HepG2 (cell line): ENCODE measurements around the gene STEAP3. TPM values are rescaled to one million over a fixed set of nuclear protein-coding genes. Genes with fewer than 3 reads are reported as not detected.

Experiments
- ATAC-seq: fragments of 200-7000 bp; cut with Tn5 transposase; 3 replicates; pipeline ENCODE4 v1.9.1; 2020; ENCODE audit warnings: mild to moderate bottlenecking, moderate library complexity
- BruUV-seq: library from RNA; stranded (reverse); fragments of 400-500 nt; replicated peaks from 2 replicates; lab custom pipeline; 2021; lab: Mats Ljungman, UMichigan
- CTCF ChIA-PET: fragments of 300-600 bp; formaldehyde crosslinking; extraction: SDS; loops from one replicate; lab custom pipeline; 2021; ENCODE audit warnings: low total read pairs, inconsistent platforms, low intra/inter-chr PET ratio; lab: Yijun Ruan, JAX
- POLR2A ChIA-PET: fragments of 350-600 bp; sonication (Branson Sonifier 250); formaldehyde crosslinking; loops from one replicate; lab custom pipeline; 2020; ENCODE audit warnings: antibody characterized with exemption, inconsistent platforms; lab: Yijun Ruan, JAX
- DNase-seq: peaks from one replicate; pipeline ENCODE4 v3.0.0-alpha.2; 2015; ENCODE audit warnings: low spot score
- FAIRE-seq: peaks from 3 replicates; lab custom pipeline; 2011; peaks lifted over from hg19 to GRCh38; lab: Jason Lieb, UNC
- H2AFZ ChIP-seq: one replicate; pipeline ENCODE4 v1.6.1; 2011; ENCODE audit warnings: low read length, inconsistent platforms
- H3K27ac ChIP-seq: fragments of 300-600 bp; 3 replicates; pipeline ENCODE4 v1.8.0; 2011; ENCODE audit warnings: mixed run types, mild to moderate bottlenecking, mixed read lengths, low read length, inconsistent platforms; ENCODE audit not compliant: insufficient read depth; ENCODE audit errors: extremely low read length
- H3K27me3 ChIP-seq, 2 experiments: fragments of 200-600 bp in 1 of 2; 2 replicates in 1 of 2; 3 replicates in 1 of 2; pipeline versions ENCODE4 v1.6.0 to v1.8.0; 2011; ENCODE audit warnings: low read length in 2 of 2, mild to moderate bottlenecking in 2 of 2, moderate library complexity in 2 of 2, inconsistent platforms in 1 of 2; ENCODE audit not compliant: insufficient read depth in 2 of 2, control insufficient read depth in 1 of 2
- H3K36me3 ChIP-seq, 2 experiments: fragments of 200-600 bp in 1 of 2; replicated peaks in 1 of 2; 2 replicates in 1 of 2; 3 replicates in 1 of 2; pipeline versions ENCODE4 v1.5.1 to v1.8.0; 2011; ENCODE audit warnings: low read length in 2 of 2, inconsistent platforms in 1 of 2; ENCODE audit not compliant: insufficient read depth in 2 of 2, control insufficient read depth in 1 of 2
- H3K4me1 ChIP-seq: 2 replicates; pipeline ENCODE4 v1.5.1; 2012; ENCODE audit warnings: low read length, inconsistent platforms; ENCODE audit not compliant: insufficient read depth
- H3K4me2 ChIP-seq: 2 replicates; pipeline ENCODE4 v1.6.0; 2011; ENCODE audit warnings: low read depth, low read length, inconsistent platforms
- H3K4me3 ChIP-seq, 3 experiments: fragments of 200-600 bp in 1 of 3; sonication (generic), shearing (Covaris generic) in 1 of 3; replicated peaks in 1 of 3; 2 replicates each; pipeline ENCODE4 v1.5.1; 2011 to 2016; ENCODE audit warnings: low read length in 3 of 3, inconsistent platforms in 2 of 3, low read depth in 2 of 3, mild to moderate bottlenecking in 2 of 3, control low read depth in 1 of 3, mixed read lengths in 1 of 3; ENCODE audit not compliant: insufficient read depth in 1 of 3
- H3K79me2 ChIP-seq: one replicate; pipeline ENCODE4 v1.6.1; 2011; ENCODE audit warnings: low read length, inconsistent platforms; ENCODE audit not compliant: insufficient read depth
- H3K9ac ChIP-seq: 2 replicates; pipeline ENCODE4 v1.6.0; 2011; ENCODE audit warnings: mild to moderate bottlenecking, low read depth, low read length, inconsistent platforms; ENCODE audit not compliant: insufficient read depth
- H3K9me3 ChIP-seq: 2 replicates; pipeline ENCODE4 v1.5.1; 2012; ENCODE audit warnings: mild to moderate bottlenecking, low read length
- H4K20me1 ChIP-seq: 2 replicates; pipeline ENCODE4 v1.6.0; 2011; ENCODE audit warnings: inconsistent platforms, mild to moderate bottlenecking, low read length, moderate library complexity; ENCODE audit not compliant: insufficient read depth
- CREM ChIP-seq, 2 experiments: sonication (generic) in 1 of 2; formaldehyde crosslinking in 1 of 2; IDR thresholded peaks; 2 replicates each; pipeline versions ENCODE4 v1.4.0 to v1.6.1; 2016 to 2020; ENCODE audit warnings: antibody characterized with exemption in 1 of 2, mild to moderate bottlenecking in 1 of 2, missing genetic modification reagents in 1 of 2
- GLI4 ChIP-seq: sonication (generic); formaldehyde crosslinking; IDR thresholded peaks from 2 replicates; pipeline ENCODE4 v1.5.1; 2020; ENCODE audit warnings: missing genetic modification reagents, mild to moderate bottlenecking, moderate library complexity, borderline replicate concordance
- SCMH1 ChIP-seq: sonication (generic); formaldehyde crosslinking; IDR thresholded peaks from 2 replicates; pipeline ENCODE4 v1.9.0; 2021; ENCODE audit warnings: missing genetic modification reagents, mild to moderate bottlenecking, borderline replicate concordance
- ZNF235 ChIP-seq: sonication (generic); formaldehyde crosslinking; IDR thresholded peaks from 2 replicates; pipeline ENCODE4 v1.8.1; 2023; ENCODE audit warnings: mild to moderate bottlenecking, missing genetic modification reagents, borderline replicate concordance
- WGBS: methylation state at CpG from one replicate; pipeline ENCODE4 v1.1.6; 2017; ENCODE audit warnings: low lambda C conversion rate; 5-methylcytosine and 5-hydroxymethylcytosine counted together
- in situ Hi-C: cut with HindIII; loops from 2 replicates; pipeline ENCODE4 v1.10.0; 2017; ENCODE audit warnings: low pct_unique_long_range_greater_than_20kb; ENCODE audit not compliant: extremely low pct_ligation_motif_present
- intact Hi-C: fragments of 100-400 bp; cut with micrococcal nuclease; formaldehyde crosslinking; loops from one replicate; pipeline ENCODE4 v1.10.0; 2022; ENCODE audit not compliant: unreplicated experiment
- polyA plus RNA-seq, 8 experiments: library from polyadenylated mRNA; depleted of rRNA in 3 of 8; stranded (reverse) in 7 of 8; unstranded in 1 of 8; fragments of >200 nt; fragmentation: Illumina TruSeq in 4 of 8; extraction: Trizol in 4 of 8; gene quantifications; 2 replicates each; pipeline versions ENCODE4 v1.2.1 to v1.2.3, GENCODE V29; 2011 to 2016; ENCODE audit warnings: low read depth in 4 of 8, missing spikeins in 1 of 8, mixed read lengths in 1 of 8; ENCODE audit not compliant: insufficient read depth in 1 of 8
- total RNA-seq, 5 experiments: library from RNA; depleted of rRNA; stranded (reverse); fragments of >200 nt; fragmentation: Illumina TruSeq; extraction: Trizol; gene quantifications; 2 replicates each; pipeline ENCODE4 v1.2.3, GENCODE V29; 2016; ENCODE audit warnings: low read depth in 1 of 5
- TF ChIP-seq, protein P1 (sequence below): sonication (generic); formaldehyde crosslinking; IDR thresholded peaks from 2 replicates; pipeline ENCODE4 v1.8.0; 2022; ENCODE audit warnings: mild to moderate bottlenecking, missing genetic modification reagents
- TF ChIP-seq, protein P2 (sequence below): fragments of 450-650 bp; IDR thresholded peaks from 2 replicates; pipeline ENCODE4 v1.6.1; 2016
- TF ChIP-seq, protein P3 (sequence below), 2 experiments: sonication (generic) in 1 of 2; formaldehyde crosslinking in 1 of 2; IDR thresholded peaks; 2 replicates each; pipeline versions ENCODE4 v1.4.0 to v1.6.1; 2018 to 2020; ENCODE audit warnings: missing genetic modification reagents in 2 of 2, borderline replicate concordance in 1 of 2, low read depth in 1 of 2, mild to moderate bottlenecking in 1 of 2, missing biosample characterization in 1 of 2

STEAP3 gene
- total and polyA plus RNA-seq, 2 of the 13 experiments (the other 11 are each of a cell fraction or from before 2014, with no cell fraction given), result 7.3 to 21.1 TPM

DNA sequence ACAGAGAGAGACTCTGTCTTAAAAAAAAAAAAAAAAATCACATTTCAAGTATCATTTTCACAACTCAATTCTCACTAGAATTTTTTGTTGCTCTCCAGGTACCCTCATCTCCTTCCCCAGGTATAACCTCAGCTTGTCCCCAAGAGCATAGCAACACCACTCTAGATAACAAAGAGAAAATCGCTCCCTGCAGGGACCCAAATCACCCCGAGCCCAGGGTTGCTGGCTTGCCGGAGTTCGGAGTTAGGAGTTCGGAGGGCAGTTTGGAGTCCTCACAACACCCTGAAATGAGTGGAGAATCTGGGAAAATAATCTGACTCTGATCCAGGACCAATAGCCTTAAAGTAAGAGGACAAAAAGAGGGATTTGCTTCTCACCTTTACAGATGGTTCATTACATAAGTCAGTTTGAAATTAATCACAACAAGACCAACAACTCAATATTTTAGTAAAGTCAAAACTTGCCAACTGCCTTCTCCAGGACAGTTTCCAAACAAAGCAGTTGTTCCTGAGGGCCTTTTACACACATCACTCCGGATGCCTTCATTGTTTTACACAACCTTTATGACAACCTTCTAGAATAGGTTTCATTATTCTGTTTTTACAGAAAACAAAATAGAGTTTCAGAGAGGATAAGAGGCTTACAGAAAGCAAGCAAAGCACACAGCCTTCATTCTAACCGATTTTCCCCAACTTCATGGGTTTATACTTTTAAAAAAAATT lies 83.9 kb downstream of the STEAP3 start:
- no peak overlapping the region for H3K4me3 ChIP-seq
- ChIA-PET CTCF (no interaction called here), POLR2A (no interaction called here)
- no peaks in the 10 kb centered on the region for H3K9me3 ChIP-seq
- intact Hi-C loops (no loop called here), in situ Hi-C loops (no loop called here)
- no peak for DNase-seq
- H3K27ac ChIP-seq, result no peak overlapping the region
- no peak for ATAC-seq
- H4K20me1 ChIP-seq, result no peaks in the 10 kb centered on the region
- 82% methylated on average over 7 of the region's 7 CpGs for WGBS
- TF ChIP-seq CREM (IDR thresholded peaks at IDR 0.05) (no peak), CREM (CRISPR knock-in tag; IDR thresholded peaks at IDR 0.05) (no peak), ZNF235 (CRISPR knock-in tag) (no peak), SCMH1 (no peak), GLI4 (no peak)
- TF ChIP-seq, protein P1, sequence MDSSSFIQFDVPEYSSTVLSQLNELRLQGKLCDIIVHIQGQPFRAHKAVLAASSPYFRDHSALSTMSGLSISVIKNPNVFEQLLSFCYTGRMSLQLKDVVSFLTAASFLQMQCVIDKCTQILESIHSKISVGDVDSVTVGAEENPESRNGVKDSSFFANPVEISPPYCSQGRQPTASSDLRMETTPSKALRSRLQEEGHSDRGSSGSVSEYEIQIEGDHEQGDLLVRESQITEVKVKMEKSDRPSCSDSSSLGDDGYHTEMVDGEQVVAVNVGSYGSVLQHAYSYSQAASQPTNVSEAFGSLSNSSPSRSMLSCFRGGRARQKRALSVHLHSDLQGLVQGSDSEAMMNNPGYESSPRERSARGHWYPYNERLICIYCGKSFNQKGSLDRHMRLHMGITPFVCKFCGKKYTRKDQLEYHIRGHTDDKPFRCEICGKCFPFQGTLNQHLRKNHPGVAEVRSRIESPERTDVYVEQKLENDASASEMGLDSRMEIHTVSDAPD (CRISPR knock-in tag), result no peak
- TF ChIP-seq, protein P2, sequence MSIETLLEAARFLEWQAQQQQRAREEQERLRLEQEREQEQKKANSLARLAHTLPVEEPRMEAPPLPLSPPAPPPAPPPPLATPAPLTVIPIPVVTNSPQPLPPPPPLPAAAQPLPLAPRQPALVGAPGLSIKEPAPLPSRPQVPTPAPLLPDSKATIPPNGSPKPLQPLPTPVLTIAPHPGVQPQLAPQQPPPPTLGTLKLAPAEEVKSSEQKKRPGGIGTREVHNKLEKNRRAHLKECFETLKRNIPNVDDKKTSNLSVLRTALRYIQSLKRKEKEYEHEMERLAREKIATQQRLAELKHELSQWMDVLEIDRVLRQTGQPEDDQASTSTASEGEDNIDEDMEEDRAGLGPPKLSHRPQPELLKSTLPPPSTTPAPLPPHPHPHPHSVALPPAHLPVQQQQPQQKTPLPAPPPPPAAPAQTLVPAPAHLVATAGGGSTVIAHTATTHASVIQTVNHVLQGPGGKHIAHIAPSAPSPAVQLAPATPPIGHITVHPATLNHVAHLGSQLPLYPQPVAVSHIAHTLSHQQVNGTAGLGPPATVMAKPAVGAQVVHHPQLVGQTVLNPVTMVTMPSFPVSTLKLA, result no peak
- TF ChIP-seq, protein P3, sequence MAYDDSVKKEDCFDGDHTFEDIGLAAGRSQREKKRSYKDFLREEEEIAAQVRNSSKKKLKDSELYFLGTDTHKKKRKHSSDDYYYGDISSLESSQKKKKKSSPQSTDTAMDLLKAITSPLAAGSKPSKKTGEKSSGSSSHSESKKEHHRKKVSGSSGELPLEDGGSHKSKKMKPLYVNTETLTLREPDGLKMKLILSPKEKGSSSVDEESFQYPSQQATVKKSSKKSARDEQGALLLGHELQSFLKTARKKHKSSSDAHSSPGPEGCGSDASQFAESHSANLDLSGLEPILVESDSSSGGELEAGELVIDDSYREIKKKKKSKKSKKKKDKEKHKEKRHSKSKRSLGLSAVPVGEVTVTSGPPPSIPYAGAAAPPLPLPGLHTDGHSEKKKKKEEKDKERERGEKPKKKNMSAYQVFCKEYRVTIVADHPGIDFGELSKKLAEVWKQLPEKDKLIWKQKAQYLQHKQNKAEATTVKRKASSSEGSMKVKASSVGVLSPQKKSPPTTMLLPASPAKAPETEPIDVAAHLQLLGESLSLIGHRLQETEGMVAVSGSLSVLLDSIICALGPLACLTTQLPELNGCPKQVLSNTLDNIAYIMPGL (CRISPR knock-in tag; IDR thresholded peaks at IDR 0.05; ENCODE audit: borderline replicate concordance in 1 of 2, low read depth in 1 of 2), result no peak
- no peak overlapping the region for H3K9ac ChIP-seq
- peaks cover 25% of the 10 kb centered on the region for H3K4me1 ChIP-seq
- H3K36me3 ChIP-seq, result no peaks in the 10 kb centered on the region
- no TSS peak for BruUV-seq
- H3K79me2 ChIP-seq, result no peaks in the 10 kb centered on the region
- H3K27me3 ChIP-seq, result no peaks in the 10 kb centered on the region
- H2AFZ ChIP-seq, result no peak overlapping the region
- no peak for FAIRE-seq
- no peak overlapping the region for H3K4me2 ChIP-seq
